T-cell (primary cell): ENCODE data around the gene SPRYD3. TPM values are rescaled to one million over a fixed set of nuclear protein-coding genes. Genes with fewer than 3 reads are reported as not detected.

ENCODE experiments used
- ATAC-seq, 4 experiments: fragments of 200-7000 bp in 3 of 4; fragments of 150-1000 bp in 1 of 4; cut with Tn5 transposase; replicated peaks in 1 of 4; 1 replicate in 3 of 4; 2 replicates in 1 of 4; pipeline ENCODE4 v1.10.0; 2021; ENCODE audit warnings: moderate library complexity in 3 of 4, mild to moderate bottlenecking in 2 of 4, moderate number of reproducible peaks in 1 of 4
- CTCF ChIA-PET, 2 donors: fragments of 300-600 bp; sonication (Branson Sonifier 250); formaldehyde crosslinking; loops; one replicate each; lab custom pipeline; 2022; ENCODE audit warnings: antibody characterized with exemption in 2 of 2; lab: Charles Lee
- POLR2A ChIA-PET, 2 donors: fragments of 300-600 bp; sonication (Branson Sonifier 250); formaldehyde crosslinking; loops; one replicate each; lab custom pipeline; 2022; ENCODE audit warnings: antibody characterized with exemption in 2 of 2; lab: Charles Lee
- DNase-seq, 35 experiments: peaks; one replicate each; pipeline versions ENCODE4 v3.0.0 to v3.0.0-alpha.2; 2013 to 2023
- H3K27ac ChIP-seq: one replicate; pipeline ENCODE4 v1.5.1; 2013; ENCODE audit warnings: low read length
- H3K27me3 ChIP-seq, 2 experiments: replicated peaks in 1 of 2; 1 replicate in 1 of 2; 2 replicates in 1 of 2; pipeline versions ENCODE4 v1.6.1 to v1.7.0; 2013; ENCODE audit warnings: low read length in 1 of 2, mixed read lengths in 1 of 2; ENCODE audit not compliant: control insufficient read depth in 2 of 2, insufficient read depth in 2 of 2; ENCODE audit errors: extremely low read depth in 1 of 2
- H3K36me3 ChIP-seq, 2 donors: 1 replicate in 1 of 2; 2 replicates in 1 of 2; pipeline versions ENCODE4 v1.6.1 to v1.7.0; 2013; ENCODE audit warnings: low read length in 1 of 2; ENCODE audit not compliant: control insufficient read depth in 2 of 2, insufficient read depth in 1 of 2; ENCODE audit errors: extremely low read depth in 1 of 2
- H3K4me1 ChIP-seq, 2 experiments: 1 replicate in 1 of 2; 2 replicates in 1 of 2; pipeline versions ENCODE4 v1.6.1 to v1.7.0; 2013; ENCODE audit warnings: low read length in 2 of 2, mixed read lengths in 1 of 2; ENCODE audit not compliant: insufficient read depth in 2 of 2, control insufficient read depth in 1 of 2; ENCODE audit errors: extremely low read depth in 1 of 2
- H3K4me3 ChIP-seq, 2 donors: 1 replicate in 1 of 2; 2 replicates in 1 of 2; pipeline versions ENCODE4 v1.5.1 to v1.7.0; 2013; ENCODE audit warnings: mild to moderate bottlenecking in 2 of 2, low read length in 1 of 2, moderate library complexity in 1 of 2; ENCODE audit not compliant: control insufficient read depth in 1 of 2; ENCODE audit errors: extremely low read depth in 1 of 2
- H3K9me3 ChIP-seq: 2 replicates; pipeline ENCODE4 v1.7.0; 2013
- H3K27ac Mint-ChIP-seq, 2 donors: one replicate each; pipeline ENCODE4 v1.8.0; 2020 to 2021; ENCODE audit warnings: mild to moderate bottlenecking in 2 of 2, mixed read lengths in 2 of 2
- H3K27me3 Mint-ChIP-seq, 2 donors: one replicate each; pipeline ENCODE4 v1.8.0; 2021 to 2022; ENCODE audit warnings: mixed read lengths in 2 of 2
- H3K36me3 Mint-ChIP-seq: one replicate; pipeline ENCODE4 v1.8.0; 2021; ENCODE audit warnings: mixed read lengths
- H3K4me1 Mint-ChIP-seq, 3 donors: one replicate each; pipeline ENCODE4 v1.8.0; 2020 to 2022; ENCODE audit warnings: mixed read lengths in 3 of 3, mild to moderate bottlenecking in 1 of 3
- H3K4me3 Mint-ChIP-seq, 3 donors: one replicate each; pipeline ENCODE4 v1.8.0; 2020 to 2022; ENCODE audit warnings: mild to moderate bottlenecking in 3 of 3, mixed read lengths in 3 of 3, moderate library complexity in 3 of 3
- H3K9me3 Mint-ChIP-seq, 3 donors: one replicate each; pipeline ENCODE4 v1.8.0; 2020 to 2022; ENCODE audit warnings: mixed read lengths in 3 of 3
- WGBS: methylation state at CpG from one replicate; pipeline ENCODE4 v1.1.5; 2013; ENCODE audit warnings: missing lambda C conversion rate; ENCODE audit not compliant: insufficient coverage; 5-methylcytosine and 5-hydroxymethylcytosine counted together
- total RNA-seq, 35 experiments: library from RNA in 6 of 35; stranded (reverse) in 6 of 35; fragments of 120-200 nt in 1 of 35; gene quantifications; one replicate each; pipeline versions ENCODE4 v1.2.1 to v1.2.4 and lab custom pipeline; 2013 to 2026

SPRYD3 gene
- total RNA-seq, 5 donors from 2014 or later (not counting 1 experiment from before 2014, with no cell fraction given), result 29.3 to 65.0 (median 58.2) TPM

DNA sequence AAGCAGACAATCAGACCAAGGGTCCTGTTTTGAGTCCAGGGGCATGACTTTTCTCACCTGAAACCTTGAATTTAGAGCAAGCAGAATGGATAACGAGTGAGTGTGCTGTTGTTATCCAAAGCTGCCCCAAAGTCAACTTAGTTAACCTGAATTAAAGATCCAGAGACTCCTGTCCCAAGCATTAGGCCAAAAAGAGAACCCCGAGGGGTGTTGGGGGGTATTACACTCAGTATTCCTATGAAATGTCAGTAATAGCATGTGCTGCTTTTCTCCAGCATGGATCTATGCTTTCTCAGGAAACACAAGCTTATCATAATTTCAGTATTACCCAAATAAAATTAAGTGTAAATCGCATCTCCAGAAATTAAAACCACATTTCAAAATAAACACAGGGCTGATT is 53.9 kb downstream of the SPRYD3 start:
- H3K27ac Mint-ChIP-seq, result no peak overlapping the region
- no peak for ATAC-seq
- ChIA-PET POLR2A (no interaction called here), CTCF (no interaction called here)
- H3K9me3 Mint-ChIP-seq, result no peaks in the 10 kb centered on the region
- WGBS, result no CpG with 5 or more reads among the region's 3 CpGs
- H3K36me3 Mint-ChIP-seq, result peaks cover 41% of the 10 kb centered on the region
- Histone ChIP-seq H3K27ac (no peak overlapping the region), H3K36me3 (peaks cover 7 to 80% of the 10 kb centered on the region in 2 donors), H3K4me3 (no peak overlapping the region), H3K9me3 (no peaks in the 10 kb centered on the region), H3K27me3 (no peaks in the 10 kb centered on the region), H3K4me1 (no peaks in the 10 kb centered on the region)
- H3K27me3 Mint-ChIP-seq, result no peaks in the 10 kb centered on the region
- H3K4me1 Mint-ChIP-seq, result peaks cover 0 to 6% (median 1%) of the 10 kb centered on the region in 3 donors
- DNase-seq, result no peak
- no peak overlapping the region for H3K4me3 Mint-ChIP-seq

- DNase-seq, result no peak
- Histone ChIP-seq H3K9me3 (no peaks in the 10 kb centered on the region), H3K4me3 (no peak overlapping the region), H3K27me3 (no peaks in the 10 kb centered on the region), H3K36me3 (peaks cover 14 to 30% of the 10 kb centered on the region in 2 donors), H3K4me1 (peaks cover 6 to 24% of the 10 kb centered on the region in 2 experiments), H3K27ac (no peak overlapping the region)
- WGBS, result no CpG with 5 or more reads among the region's 2 CpGs
- Mint-ChIP-seq H3K27ac (peak overlapping the region in 1 of 2 donors; percentile 28), H3K27me3 (no peaks in the 10 kb centered on the region), H3K9me3 (no peaks in the 10 kb centered on the region), H3K4me1 (peaks cover 43 to 52% (median 50%) of the 10 kb centered on the region in 3 donors), H3K36me3 (peaks cover 34% of the 10 kb centered on the region), H3K4me3 (no peak overlapping the region)
- no peak for ATAC-seq
- ChIA-PET POLR2A (no interaction called here), CTCF (interaction anchor here in 1 of 2 donors (0.6 kb wide), 1 partner anchor 14 kb away, joined by 4 read pairs; no protein-coding TSS in a partner anchor)
Observed at GRCh38 chr12:53014709-53015108, 64.5 kb downstream of the SPRYD3 start.

Other genes with a start within 250 kb of the SPRYD3 start
- under 1 TPM in 1 of 5 donors, not detected in 4; 0.28 TPM for gene KRT79, start 245.1 kb downstream of the SPRYD3 start, total RNA-seq
- not detected for gene KRT78, start 230.4 kb downstream of the SPRYD3 start, total RNA-seq
- gene KRT8, start 174.3 kb downstream of the SPRYD3 start, total RNA-seq, result 10 to 100 TPM in 2 of 5 donors, 1 to 10 TPM in 1, under 1 TPM in 2; 0.42 to 13.3 (median 8.0) TPM
- 10 to 100 TPM in 3 of 5 donors, 1 to 10 TPM in 2; 3.0 to 14.9 (median 11.8) TPM for gene KRT18, start 130.3 kb downstream of the SPRYD3 start, total RNA-seq
- 100 to 1,000 TPM; 710 to 755 (median 729) TPM for gene EIF4B, start 72.9 kb downstream of the SPRYD3 start, total RNA-seq
- 1 to 10 TPM; 2.5 to 5.1 (median 3.0) TPM for gene TNS2, start 29.3 kb downstream of the SPRYD3 start, total RNA-seq
- gene IGFBP6, start 18.3 kb upstream of the SPRYD3 start, total RNA-seq, result 1 to 10 TPM in 1 of 5 donors, under 1 TPM in 2, not detected in 2; 0.67 to 1.4 (median 0.79) TPM
- gene SOAT2, start 24.1 kb upstream of the SPRYD3 start, total RNA-seq, result 1 to 10 TPM in 2 of 5 donors, under 1 TPM in 3; 0.82 to 1.6 (median 0.89) TPM
- gene ZNF740, start 101.3 kb upstream of the SPRYD3 start, total RNA-seq, result 10 to 100 TPM; 36.4 to 94.2 (median 83.9) TPM
- 10 to 100 TPM; 48.6 to 69.6 (median 62.3) TPM for gene CSAD, start 101.5 kb upstream of the SPRYD3 start, total RNA-seq
- 100 to 1,000 TPM; 247 to 590 (median 469) TPM for gene ITGB7, start 127.9 kb upstream of the SPRYD3 start, total RNA-seq
- 10 to 100 TPM; 20.3 to 91.3 (median 74.2) TPM for gene RARG, start 152.8 kb upstream of the SPRYD3 start, total RNA-seq
- 1 to 10 TPM; 1.2 to 2.5 (median 1.6) TPM for gene ESPL1, start 188.9 kb upstream of the SPRYD3 start, total RNA-seq
- 100 to 1,000 TPM; 591 to 643 (median 612) TPM for gene PFDN5, start 216.2 kb upstream of the SPRYD3 start, total RNA-seq
- gene MYG1, start 220.3 kb upstream of the SPRYD3 start, total RNA-seq, result 10 to 100 TPM; 34.0 to 68.4 (median 63.9) TPM
- gene AAAS, start 242.2 kb upstream of the SPRYD3 start, total RNA-seq, result 10 to 100 TPM; 39.3 to 74.6 (median 66.2) TPM